Kidney (tissue), 14 donors: ENCODE results near the gene SLC4A4. TPM values are rescaled to one million over a fixed set of nuclear protein-coding genes. Genes with fewer than 3 reads are reported as not detected.
A peak's percentile ranks its signal among the peaks of the same experiment; 100 is the strongest.

Source experiments
- DNase-seq, 5 donors: peaks; one replicate each; pipeline ENCODE4 v3.0.0-alpha.2; 2013 to 2020
- FAIRE-seq: peaks from 2 replicates; lab custom pipeline; 2012; peaks lifted over from hg19 to GRCh38; lab: Jason Lieb, UNC
- H3K27ac ChIP-seq, 2 donors: one replicate each; pipeline ENCODE4 v1.7.0; 2013; ENCODE audit warnings: low read depth in 2 of 2, low read length in 2 of 2, inconsistent platforms in 1 of 2
- H3K27me3 ChIP-seq: one replicate; pipeline ENCODE4 v1.7.1; 2013; ENCODE audit warnings: low read length, inconsistent platforms; ENCODE audit not compliant: control insufficient read depth, insufficient read depth
- H3K36me3 ChIP-seq, 3 donors: one replicate each; pipeline versions ENCODE4 v1.7.0 to v1.7.1; 2013; ENCODE audit warnings: low read length in 3 of 3, control low read depth in 1 of 3, inconsistent platforms in 1 of 3; ENCODE audit not compliant: insufficient read depth in 3 of 3, control insufficient read depth in 2 of 3
- H3K4me1 ChIP-seq, 3 donors: one replicate each; pipeline versions ENCODE4 v1.7.0 to v1.7.1; 2013; ENCODE audit warnings: low read length in 3 of 3, inconsistent platforms in 1 of 3, low read depth in 1 of 3; ENCODE audit not compliant: control insufficient read depth in 2 of 3, insufficient read depth in 2 of 3
- H3K4me3 ChIP-seq, 3 donors: one replicate each; pipeline versions ENCODE4 v1.7.0 to v1.8.1; 2013; ENCODE audit warnings: low read length in 3 of 3, control low read depth in 1 of 3, inconsistent platforms in 1 of 3
- H3K9ac ChIP-seq, 3 donors: one replicate each; pipeline versions ENCODE4 v1.7.0 to v1.7.1; 2013; ENCODE audit warnings: low read length in 3 of 3, control low read depth in 1 of 3, inconsistent platforms in 1 of 3
- H3K9me3 ChIP-seq, 3 donors: one replicate each; pipeline versions ENCODE4 v1.7.0 to v1.7.1; 2013; ENCODE audit warnings: low read length in 3 of 3, control low read depth in 1 of 3, inconsistent platforms in 1 of 3; ENCODE audit not compliant: control insufficient read depth in 2 of 3, insufficient read depth in 1 of 3
- CTCF ChIP-seq: IDR thresholded peaks from 3 replicates; pipeline ENCODE4 v1.5.1; 2012; ENCODE audit warnings: mild to moderate bottlenecking, moderate library complexity, borderline replicate concordance; ENCODE audit not compliant: insufficient read depth; ENCODE audit errors: extremely low read depth
- intact Hi-C: fragments of 100-400 bp; cut with DNase I; formaldehyde crosslinking; loops from one replicate; pipeline ENCODE4 v1.11.1; 2022
- polyA plus RNA-seq: library from polyadenylated mRNA; stranded (reverse); fragments of 350-450 nt; fragmentation: Illumina TruSeq; extraction: RNeasy Lipid Tissue Mini Kit (QIAGEN cat#74804); gene quantifications from one replicate; pipeline ENCODE4 v1.2.3, GENCODE V29; 2014; ENCODE audit warnings: low read depth, low replicate concordance; ENCODE audit not compliant: insufficient read depth
- total RNA-seq: library from RNA; stranded (reverse); fragmentation: NEBNext Ultra II Directional; extraction: Animal tissue kit (Norgen Biotek cat#: 25700); gene quantifications from one replicate; pipeline ENCODE4 v1.2.1, GENCODE V29; 2021
- donor health status: control.
- donor health status: control.
- donor health status: control.
- donor health status: control.
- donor health status: control.
- donor health status: DM: yes; HTN: yes; CAD: no.
- donor health status: Normal renal cell carcinoma (clear cell type).

The SLC4A4 gene
- total and polyA plus RNA-seq, 2 donors from 2014 or later, result 37.1 to 56.5 TPM

DNA sequence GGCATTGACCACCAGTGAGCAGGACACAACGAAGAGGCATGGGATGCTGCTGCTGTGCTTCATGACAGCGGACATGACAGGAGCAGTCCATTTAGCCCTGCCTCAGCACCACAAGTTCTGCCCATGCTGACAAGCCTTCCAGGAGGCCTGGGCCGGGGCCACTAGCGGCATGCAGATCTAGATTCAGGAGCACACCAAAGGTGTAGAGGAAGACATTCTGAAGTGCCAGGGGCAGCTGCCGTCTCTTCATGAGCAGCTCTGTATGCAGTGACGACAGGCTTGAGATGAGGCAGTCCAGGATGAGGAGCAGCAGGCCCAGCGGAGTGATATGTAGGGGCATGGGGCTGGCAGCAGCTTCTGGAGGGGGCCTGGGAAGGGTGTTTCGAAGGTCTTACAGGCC is 38.5 kb upstream of the SLC4A4 start:
- intact Hi-C loops, result no loop called here
- Histone ChIP-seq H3K27me3 (no peaks in the 10 kb centered on the region), H3K36me3 (no peaks in the 10 kb centered on the region), H3K4me3 (no peak overlapping the region), H3K9me3 (no peaks in the 10 kb centered on the region), H3K4me1 (peaks cover 0 to 5% (median 0%) of the 10 kb centered on the region in 3 donors), H3K27ac (no peak overlapping the region), H3K9ac (no peak overlapping the region)
- DNase-seq, result peak in 1 of 5 donors; percentile 65
- TF ChIP-seq CTCF, result no peak
- no peak for FAIRE-seq

- Histone ChIP-seq H3K4me1 (peaks cover 0 to 7% (median 2%) of the 10 kb centered on the region in 3 donors), H3K9me3 (no peaks in the 10 kb centered on the region), H3K27me3 (no peaks in the 10 kb centered on the region), H3K27ac (no peak overlapping the region), H3K4me3 (no peak overlapping the region), H3K36me3 (no peaks in the 10 kb centered on the region), H3K9ac (no peak overlapping the region)
- intact Hi-C loops, result no loop called here
- no peak for TF ChIP-seq CTCF
- DNase-seq, result no peak
- FAIRE-seq, result no peak
Measured at GRCh38 chr4:71300964-71301363, 37.9 kb upstream of the SLC4A4 start.

DNA sequence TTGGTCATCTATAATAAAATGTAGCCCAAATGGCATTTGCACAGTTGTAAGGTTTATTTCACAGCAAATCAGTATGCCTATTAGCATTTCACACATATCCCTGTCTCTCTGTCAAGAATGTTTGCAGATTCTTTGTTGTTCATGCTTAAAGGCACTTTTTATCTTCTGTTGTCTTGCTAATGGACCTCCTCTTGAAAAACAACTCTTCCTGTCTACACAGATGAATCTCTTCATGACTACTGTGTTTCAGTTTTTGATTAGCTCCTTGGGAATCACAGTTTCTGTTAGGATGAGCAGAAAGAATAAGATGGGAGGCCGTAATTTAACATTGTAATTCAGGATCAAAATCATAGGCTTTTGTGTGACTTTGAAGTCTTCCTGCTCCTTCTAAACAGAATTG is 35.5 kb upstream of the SLC4A4 start:
- Histone ChIP-seq H3K9me3 (no peaks in the 10 kb centered on the region), H3K4me1 (peaks cover 0 to 7% (median 5%) of the 10 kb centered on the region in 3 donors), H3K4me3 (no peak overlapping the region), H3K9ac (no peak overlapping the region), H3K36me3 (no peaks in the 10 kb centered on the region), H3K27me3 (no peaks in the 10 kb centered on the region), H3K27ac (no peak overlapping the region)
- intact Hi-C loops, result no loop called here
- DNase-seq (no peak), FAIRE-seq (no peak)
- TF ChIP-seq CTCF, result no peak

DNA sequence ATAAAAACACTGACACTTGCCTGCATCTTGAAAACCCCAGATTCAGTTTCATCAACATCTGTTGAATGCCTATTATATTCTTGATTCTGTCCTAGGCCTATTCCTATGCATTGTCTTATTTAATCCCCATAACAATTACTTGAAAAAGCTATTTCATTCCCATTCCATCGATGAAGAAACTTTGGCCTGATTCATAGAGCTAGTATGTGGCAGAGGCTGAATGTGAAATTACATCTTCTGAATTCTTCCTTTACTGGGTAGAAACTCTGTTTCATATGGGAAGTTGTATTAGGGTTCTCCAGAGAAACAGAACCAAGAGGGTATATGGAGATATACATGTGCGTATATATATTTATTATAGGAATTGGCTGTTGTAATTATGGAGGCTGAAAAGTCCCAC is 35.0 kb upstream of the SLC4A4 start:
- no peak for DNase-seq
- Histone ChIP-seq H3K36me3 (no peaks in the 10 kb centered on the region), H3K9ac (no peak overlapping the region), H3K27ac (no peak overlapping the region), H3K9me3 (no peaks in the 10 kb centered on the region), H3K4me1 (peaks cover 0 to 7% (median 5%) of the 10 kb centered on the region in 3 donors), H3K27me3 (no peaks in the 10 kb centered on the region), H3K4me3 (no peak overlapping the region)
- no peak for TF ChIP-seq CTCF
- intact Hi-C loops, result no loop called here
- no peak for FAIRE-seq
